GM04504 (cell line): ENCODE measurements around the gene KRT72.
"Not testable (repeated sequence)": the region's sequence is repeated elsewhere in the genome, so short reads cannot be mapped to it uniquely, and the experiment has no call there.

Source experiments
- DNase-seq: peaks from one replicate; pipeline ENCODE4 v3.0.0-alpha.2; 2012; ENCODE audit warnings: low read depth

The KRT72 gene

DNA sequence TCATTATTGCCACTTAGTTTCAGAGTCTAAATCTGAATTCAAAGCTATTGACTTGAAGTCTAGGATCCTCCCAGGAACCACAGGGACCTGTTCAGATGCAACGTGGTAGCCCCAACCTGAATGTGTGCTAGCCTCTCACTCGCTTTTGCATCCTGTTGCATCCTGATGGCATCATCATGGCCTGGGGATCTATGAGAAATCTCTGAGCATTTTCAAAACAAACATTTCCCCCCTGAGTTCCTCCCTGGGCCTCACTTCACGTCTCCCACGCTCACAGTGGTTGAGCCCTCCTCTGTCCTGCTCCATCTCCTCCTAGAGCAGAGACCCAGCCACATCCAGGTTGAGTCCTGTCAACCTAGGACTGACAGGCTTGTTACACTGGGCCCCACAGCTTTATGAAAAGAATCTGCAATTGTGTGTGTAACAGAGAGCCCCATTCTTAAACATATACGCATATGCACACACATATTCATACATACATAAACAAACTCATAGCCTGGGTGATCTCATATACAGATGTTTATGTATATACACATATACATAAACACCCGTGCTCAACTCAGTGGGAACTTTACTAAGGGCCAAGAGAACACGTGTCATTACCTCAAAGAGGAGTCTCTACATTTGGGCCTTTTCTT lies 5.4 kb upstream of the KRT72 start:
- DNase-seq: no peak

DNA sequence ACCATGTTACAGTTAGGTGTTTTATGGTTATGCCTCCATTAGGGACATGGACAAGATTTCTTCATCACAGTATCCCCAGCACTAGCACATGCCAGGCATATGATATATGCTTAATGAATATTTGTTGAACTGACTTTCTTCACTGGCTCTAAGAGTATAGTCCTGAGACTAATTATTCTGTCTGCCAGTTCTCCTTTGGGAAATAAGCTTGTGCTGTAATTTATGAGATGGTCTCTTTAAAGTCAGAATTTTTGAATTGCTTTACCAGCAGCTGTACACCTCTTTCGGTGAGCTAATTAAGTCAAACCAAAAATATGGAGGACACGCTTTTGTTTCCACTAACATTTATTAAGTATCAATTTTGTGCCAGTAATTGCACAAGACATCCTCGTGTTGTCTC lies 4.8 kb upstream of the KRT72 start:
- no peak for DNase-seq

DNA sequence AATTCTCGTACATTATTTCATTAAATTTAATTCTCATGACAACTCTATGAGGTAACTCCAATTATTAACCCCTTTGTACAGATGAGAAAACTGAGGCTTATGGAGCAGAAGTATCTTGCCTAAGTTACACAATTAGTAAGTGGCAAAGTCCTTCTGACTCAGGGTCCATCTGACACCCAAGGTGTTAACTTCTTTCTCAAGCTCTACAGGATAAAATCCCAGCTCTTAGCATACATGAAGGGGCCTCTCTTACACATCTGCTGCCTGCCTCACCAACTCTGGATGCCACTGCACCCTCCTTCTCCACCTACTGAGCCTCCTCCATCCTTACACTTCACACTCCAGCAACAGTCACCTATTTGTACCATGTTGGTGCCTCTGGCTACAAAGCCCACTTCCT lies 4.3 kb upstream of the KRT72 start:
- DNase-seq: no peak

DNA sequence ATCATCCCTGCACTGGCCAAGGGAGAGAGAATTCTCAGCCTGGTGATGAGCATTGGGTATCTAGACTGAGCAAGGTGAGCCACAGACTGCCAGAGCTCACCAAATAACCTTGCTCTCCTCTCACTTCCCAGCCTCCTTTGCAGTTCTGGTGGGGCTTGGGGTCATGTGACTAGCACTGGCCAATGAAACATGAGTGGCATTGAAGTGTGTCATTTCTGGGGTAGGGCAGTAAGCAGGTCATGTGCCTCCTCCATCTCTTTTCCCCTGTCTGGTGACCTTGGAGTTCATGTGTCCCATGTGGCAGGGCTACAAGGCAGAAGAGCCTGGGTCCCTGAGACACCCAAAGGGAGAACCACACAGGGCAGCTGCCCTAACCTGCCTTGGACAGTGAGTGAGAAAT lies 3.6 kb upstream of the KRT72 start:
- DNase-seq: no peak

DNA sequence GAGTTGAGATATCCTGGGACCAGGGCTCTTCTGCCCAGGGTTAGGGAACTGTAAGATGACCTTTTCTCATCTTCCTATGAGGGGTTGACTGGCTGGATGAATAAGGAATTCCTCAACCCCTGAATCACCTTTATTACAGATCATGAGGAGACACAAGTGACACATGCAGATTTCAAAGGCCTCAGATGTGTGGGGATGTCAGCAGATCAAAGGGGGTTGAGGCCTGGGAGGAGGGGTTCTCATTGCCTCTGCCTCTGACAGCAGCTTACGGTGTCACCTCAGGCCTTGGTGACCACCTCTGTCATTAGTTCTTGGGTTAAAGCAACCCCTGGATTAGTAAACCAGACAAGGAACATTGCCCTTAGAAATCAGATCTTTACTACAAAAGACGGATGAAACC lies 2.1 kb upstream of the KRT72 start:
- no peak for DNase-seq

DNA sequence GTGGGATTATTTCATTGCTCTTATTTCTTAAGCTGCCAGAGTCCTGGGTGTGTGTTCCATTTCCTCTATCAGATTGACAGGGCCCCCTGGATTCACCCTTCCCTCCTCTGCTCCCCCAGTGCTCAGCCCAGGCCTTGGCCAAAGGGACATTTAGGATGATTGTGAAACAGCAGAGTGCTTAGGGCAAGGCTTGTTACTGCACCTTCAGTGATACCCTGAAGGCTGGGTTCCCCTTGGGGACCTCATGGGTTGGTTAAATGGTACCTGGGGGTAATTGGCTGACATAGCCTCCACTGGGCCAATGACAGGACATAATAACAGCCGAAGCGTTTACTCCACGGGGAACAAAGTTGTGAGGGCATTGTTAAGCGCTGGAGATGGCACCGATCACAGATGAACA lies 1.3 kb upstream of the KRT72 start:
- no peak for DNase-seq

DNA sequence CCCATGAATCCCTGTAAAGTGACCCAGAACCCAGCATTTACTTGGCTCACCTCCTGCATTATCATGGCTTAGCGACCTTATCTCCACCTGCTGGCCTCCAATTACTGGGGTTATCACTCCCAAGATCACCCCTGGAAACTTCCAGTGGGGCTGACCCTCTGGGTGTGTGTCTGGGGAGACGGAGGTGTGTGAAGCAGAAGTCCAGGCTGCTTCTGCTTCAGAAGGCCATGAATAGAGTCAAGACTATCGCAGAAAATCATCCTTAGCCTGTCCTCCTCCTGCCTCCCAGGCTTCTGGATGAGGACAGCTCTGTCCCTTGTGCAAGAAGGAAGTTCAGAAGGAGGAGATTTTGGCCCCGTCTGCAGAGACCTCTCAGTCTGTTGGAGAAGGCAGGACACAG lies 408 bp upstream of the KRT72 start:
- no peak for DNase-seq

DNA sequence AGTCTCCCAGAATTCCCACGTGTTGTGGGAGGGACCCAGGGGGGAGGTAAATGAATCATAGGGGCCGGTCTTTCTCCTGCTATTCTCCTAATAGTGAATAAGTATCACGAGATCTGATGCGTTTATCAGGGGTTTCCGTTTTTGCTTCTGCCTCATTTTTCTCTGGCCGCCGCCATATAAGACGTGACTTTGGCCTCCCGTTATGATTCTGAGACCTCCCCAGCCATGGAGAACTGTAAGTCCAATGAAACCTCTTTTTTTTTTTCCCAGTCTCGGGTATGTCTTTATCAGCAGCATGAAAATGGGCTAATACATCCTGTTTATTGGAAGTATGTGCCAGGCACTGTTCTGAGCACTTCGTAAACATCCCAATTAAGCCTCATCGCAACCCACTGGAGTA lies 788 bp downstream of the KRT72 start:
- no peak for DNase-seq

DNA sequence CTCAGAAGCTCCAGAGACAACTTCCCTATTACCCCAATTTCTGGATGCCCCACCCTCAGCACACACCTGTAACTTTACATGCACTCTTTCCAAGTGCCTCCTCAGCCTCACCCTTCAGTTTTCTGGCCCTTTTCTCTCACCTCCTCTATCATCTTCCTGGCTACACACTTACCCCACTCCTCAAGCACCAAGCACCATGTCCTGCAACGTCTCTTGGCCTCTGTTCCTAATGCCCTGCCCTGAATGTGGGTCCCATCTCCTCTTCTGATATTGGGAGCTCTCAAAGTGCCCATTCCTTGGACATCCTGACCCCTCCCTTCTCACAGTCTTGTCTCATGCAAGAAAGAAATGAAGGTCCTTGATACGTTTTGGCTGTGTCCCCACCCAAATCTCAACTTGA lies 1.2 kb downstream of the KRT72 start:
- DNase-seq: no peak

DNA sequence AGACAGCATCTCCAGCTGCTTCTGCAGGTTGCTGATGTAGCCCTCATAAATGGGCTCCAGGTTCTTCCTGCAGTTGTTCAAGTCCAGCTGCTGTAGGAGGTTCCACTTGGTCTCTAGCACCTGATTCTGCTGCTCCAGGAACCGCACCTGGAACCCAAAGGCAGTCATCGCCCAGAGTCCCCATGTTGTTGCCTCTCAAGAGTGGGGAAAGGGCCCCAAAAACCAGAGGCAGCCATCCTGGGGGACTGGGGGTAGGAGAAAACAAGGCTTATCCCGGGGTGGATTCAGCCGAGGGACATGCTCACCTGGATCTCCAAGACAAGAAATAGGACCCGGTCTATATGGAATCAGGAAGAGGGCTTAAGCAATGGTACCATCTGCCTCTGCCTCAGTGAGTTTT lies 2.3 kb downstream of the KRT72 start:
- DNase-seq: no peak

DNA sequence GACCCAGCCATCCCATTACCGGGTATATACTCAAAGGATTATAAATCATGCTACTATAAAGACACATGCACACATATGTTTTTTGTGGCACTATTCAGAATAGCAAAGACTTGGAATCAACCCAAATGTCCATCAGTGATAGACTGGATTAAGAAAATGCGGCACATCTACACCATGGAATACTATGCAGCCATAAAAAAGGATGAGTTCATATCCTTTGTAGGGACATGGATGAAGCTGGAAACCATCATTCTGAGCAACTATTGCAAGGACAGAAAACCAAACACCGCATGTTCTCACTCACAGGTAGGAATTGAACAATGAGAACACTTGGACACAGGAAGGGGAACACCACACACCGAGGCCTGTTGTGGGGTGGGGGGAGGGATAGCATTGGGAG lies 7.0 kb downstream of the KRT72 start:
- DNase-seq: not testable (repeated sequence)

DNA sequence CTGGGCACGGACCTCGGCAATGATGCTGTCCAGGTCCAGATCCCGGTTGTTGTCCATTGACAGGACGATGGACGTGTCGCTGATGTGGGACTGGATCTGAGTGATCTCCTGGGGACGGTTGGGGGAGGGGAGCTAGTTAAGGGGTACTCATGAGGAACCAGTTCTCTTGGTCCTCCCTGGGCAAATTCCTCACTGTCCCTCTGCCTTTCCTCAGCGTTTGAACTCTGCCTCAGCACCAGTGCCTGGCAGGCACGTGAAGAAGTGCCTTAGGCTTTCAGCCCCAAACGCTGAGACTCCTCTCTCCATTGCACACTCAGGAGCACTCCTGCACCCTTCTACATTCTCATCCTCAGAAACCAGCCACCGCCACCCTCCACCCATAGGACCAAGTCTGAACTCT lies 9.7 kb downstream of the KRT72 start:
- DNase-seq: no peak

DNA sequence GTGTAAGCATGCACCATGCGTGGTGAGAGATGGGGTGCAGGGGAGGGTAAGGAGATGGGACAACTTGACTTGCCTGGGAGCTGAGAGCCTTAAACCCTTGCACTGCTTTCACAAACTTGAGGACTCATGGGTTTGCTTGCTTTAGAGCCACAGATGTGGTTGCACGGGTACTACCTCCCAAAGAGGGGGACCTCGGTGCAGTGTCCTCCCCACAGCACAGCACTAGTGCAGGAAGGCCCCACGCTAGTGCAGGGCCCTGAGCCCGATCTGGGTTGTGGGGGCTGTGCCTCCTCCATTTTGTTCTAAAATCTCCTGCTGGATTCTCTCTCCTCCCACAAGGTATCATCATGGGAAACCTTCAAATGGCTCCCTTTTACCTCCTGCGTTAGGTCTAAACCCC lies 11.2 kb downstream of the KRT72 start:
- no peak for DNase-seq

DNA sequence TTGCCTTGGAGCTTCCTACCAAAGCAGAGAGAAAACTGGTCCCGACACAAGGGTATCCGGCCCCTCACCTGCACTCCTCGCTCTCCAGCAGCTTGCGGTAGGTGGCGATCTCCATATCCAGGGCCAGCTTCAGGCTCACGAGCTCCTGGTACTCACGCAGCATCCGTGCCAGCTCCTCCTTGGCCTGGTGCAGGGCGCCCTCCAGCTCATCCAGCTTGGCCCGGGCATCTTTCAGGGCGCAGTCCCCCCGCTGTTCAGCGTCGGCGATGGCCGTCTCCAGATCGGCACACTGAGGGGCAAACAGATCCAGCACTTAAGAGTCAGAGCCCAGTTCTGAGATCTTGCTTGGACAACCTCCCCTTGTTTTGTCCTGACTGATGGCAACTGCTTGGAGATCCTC lies 13.7 kb downstream of the KRT72 start:
- DNase-seq: no peak

DNA sequence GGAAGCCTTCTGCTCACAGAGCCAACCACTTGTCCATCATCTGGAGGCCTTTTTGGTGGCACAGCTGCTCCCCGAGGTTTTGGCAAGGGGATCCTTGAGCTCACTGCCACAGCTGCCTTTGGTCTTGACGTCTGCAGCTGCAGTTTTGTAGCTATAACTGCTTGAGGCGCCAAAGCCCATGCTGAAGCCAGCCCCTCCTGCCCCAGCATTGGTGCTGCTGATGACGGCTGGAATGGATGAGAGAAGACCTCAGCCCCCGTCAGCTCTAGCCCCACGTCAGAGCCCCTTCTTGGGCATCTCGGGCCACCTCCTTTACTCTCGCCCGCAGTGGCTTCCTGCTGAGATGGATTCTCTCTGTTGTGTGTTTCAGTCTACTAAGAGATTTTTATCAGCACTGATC lies 15.3 kb downstream of the KRT72 start:
- DNase-seq: no peak

DNA sequence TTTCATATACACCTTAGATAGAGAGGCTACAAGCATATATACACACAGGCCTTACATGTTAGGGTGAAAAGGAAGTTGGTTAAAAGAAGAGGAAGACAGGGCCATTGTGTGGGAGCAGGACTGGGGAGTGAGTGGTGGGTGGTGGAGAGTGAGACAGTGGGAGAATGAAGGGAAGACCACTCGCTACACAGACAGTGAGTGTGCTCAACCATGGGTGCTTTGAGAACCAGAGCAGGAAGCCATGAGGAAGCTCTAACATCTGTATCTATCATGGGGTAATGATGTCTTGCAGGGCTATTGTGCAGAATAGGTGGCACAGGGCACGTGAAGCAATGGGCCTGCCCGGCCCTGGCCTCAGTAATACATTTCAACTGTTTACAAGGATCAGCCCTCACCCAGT lies 16.2 kb downstream of the KRT72 start:
- no peak for DNase-seq

DNA sequence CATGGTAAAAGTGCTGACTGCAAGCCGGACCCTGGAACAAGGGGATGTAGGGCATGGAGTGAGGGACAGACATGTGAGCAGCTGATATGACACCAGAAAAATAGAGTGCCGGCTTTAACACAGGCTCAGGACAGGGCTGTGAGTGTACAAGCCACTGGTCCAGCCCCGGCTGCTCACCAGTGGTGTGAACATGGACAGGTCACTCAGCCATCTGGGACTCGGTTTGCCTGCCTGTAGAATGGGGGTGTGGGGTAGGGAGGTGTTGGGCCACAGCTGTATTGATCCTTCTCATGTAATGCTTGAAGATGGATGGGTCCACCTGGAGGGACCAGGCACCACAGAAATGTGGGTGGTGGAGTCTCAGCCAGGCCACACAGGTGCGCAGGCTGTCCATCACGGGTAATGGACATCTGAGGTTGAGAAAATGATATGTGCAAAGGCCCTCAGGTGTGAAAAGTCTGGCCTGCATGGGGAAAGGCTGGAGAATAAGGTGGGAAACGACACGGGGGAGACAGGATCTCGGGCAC lies 17.0 kb downstream of the KRT72 start:
- DNase-seq: no peak

DNA sequence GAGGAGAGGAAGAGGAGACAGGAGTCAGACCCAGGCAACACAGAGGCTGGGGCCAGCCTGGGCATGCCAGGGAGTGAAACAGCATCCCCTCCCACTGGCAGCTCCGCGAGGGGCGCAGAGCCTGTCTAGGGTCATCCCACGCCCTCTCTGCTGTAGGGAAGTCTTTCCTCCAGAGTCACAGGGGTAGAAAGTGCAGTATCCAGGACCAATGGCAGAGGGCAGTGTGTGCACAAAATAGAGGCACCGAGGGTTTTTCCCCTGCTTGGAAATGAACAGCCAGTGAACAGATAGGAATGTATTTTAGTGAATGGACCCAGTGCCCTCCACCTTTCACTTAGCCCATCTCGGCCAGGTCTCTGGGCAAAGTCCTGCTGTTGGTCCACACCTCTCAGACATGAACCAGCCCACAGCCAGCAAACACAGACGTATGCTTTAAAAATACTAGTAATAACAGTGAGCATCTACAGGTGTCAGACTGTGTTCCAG lies 18.2 kb downstream of the KRT72 start:
- DNase-seq: peak; percentile 28

DNA sequence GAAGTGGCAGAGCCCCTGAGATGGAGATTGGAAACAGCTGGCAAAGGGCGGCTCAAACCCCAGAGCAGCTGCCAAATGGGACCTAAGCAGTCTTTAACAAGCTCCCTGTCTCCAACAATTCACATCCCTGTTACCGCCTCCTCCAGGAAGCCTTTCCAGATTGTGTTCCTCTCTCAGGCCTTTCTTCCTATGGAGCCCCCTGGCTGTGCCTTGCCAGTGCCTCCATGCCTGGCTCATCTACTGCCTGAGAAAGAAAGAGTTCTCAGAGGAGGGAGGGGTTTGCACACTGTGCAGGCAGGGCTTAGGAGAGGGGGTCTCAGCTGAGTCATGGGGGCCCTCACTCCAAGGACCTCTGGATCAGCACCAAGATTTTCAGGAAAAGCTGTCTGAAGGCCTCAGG lies 18.8 kb downstream of the KRT72 start:
- no peak for DNase-seq

DNA sequence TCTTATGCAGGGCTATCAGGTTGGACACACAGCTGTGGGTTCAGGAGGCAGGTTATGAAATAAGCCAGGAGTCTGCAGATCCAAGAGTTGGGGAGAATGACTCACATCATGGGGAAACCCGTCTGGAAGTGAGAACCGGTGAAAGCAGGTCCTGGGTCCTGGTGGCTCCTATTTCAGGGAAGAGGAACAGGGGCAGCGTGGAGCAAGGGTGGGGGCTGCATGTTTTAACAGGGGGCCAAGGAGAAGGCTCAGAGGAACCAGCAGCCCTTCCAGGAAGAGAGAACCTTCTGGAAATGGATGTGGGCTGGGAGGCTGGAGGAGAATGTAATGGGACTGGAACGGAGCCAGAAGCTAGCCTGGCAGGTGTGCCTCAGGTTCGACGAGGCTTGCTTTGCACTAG lies 19.8 kb downstream of the KRT72 start:
- DNase-seq: peak; percentile 6

DNA sequence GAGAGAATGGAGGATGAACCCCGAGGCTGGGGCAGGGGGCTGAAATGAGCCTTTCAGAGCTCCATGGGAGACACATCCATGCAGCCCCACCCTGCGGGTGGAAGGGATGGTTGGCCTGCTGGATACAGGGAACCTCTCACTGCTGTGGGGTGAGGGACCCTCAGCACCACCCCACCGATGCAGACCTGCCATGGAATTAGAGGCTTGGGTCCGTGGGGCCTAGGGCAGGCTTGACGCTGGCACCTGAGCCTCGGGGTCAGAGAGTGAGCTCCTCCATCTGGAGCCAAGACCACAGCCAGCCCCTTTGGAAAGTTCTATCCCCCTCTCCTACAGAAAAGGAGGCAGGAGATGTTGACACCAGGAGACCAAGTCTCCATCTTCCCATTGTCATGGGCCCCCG lies 20.2 kb downstream of the KRT72 start:
- DNase-seq: no peak

DNA sequence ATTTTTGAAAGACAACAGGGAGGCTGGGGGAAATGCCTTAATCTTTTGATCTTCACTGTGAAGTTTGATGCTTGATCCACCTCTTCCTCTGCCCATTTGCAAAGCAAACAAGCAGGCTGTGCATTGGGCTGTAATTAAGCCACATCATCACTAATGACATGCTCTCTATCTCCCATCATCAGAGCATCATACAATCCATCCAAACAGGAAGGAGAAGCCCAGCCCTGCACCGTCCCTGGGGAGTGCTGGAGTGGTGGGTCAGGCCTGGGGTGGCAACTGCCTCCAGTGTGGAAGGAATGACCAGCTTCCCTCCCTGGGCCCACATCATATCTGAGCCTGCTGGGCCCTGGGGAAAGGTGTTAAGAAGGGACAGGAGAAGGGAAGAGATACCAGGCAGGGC lies 20.8 kb downstream of the KRT72 start:
- no peak for DNase-seq

DNA sequence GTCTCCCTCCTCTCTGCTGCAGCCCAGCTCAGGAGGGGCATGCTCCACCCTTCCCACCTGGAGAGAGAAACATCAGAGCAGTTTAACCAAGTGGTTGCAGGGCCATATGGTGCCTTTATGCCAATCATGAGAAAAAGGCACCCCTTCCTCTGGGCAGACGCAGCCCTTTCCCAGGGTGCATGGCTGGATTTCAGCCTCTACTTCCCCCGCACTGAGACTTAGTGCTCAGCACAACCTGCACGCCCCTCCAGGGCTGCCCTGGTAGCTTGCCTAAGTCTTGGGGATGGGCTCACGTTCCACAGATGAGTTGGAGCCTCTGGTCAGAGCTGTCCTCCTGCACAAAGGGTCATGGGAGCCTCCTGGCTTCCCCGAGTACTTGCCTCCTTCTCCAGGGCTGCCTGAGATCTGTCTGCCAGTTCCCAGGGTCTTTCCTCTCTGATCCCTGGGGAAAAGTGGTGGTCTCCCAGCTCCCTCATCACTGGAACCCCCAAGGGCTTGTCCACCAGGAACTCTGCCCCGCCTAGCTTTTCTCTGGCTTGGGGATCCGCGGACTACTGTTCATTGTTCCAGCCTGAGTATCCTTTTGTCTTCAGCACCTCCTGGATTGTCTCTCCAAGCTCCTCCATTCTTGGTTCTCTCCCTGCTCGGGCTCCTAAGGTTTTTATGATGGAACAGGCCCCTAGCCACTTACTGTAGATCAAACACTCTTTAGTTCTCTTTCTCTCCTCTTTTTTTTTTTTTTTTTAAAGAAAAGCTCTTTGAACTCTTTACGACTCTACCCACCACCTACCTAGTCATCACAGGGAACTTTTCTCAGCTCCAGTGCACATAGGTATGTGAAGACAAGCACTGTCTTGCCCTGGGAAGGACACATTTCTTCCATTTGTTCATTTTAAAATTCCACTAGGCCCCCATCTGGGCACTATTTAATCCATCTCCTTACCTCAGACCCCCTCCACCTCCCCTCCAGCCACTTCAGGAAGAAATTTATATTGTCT lies 21.5 kb downstream of the KRT72 start:
- DNase-seq: no peak
